ENCODE results near the gene PSMC3IP. TPM values are rescaled to one million over a fixed set of nuclear protein-coding genes. Genes with fewer than 3 reads are reported as not detected.

PSMC3IP gene
- polyA plus RNA-seq, 1 donor from 2014 or later, result 22.5 TPM

DNA sequence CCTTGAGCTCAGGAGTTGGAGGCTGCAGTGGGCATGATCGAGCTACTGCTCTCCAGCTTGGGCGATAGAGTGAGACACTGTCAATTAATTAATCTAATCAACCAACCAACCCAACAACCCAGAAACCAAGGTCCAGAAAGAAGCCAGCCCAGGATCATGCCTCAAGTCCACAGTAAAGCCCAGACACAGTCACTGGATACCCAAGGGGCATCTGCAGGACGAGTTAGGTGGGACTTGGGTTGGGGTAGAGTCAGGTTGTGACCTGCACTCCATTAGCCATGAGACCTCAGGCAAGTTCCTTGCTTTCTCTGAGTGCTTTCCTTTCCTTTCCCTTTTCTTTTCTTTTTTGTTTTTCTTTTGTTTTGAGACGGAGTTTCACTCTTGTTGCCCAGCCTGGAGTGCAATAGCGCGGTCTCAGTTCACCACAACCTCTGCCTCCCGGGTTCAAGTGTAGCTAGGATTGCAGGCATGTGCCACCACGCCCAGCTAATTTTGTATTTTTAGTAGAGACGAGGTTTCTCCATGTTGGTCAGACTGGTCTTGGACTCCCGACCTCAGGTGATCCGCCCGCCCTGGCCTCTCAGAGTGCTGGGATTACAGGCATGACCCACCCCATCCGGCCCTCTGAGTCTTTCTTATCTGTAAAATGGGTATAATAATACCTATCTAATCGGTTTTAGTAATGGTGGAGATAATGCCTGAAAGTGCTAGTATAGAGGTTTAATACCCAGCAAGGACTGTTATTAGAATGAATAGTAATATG is 28.4 kb downstream of the PSMC3IP start:
- Histone ChIP-seq H4K20me1 (ENCODE audit: insufficient read depth) (no peaks in the 10 kb centered on the region), H2AFZ (ENCODE audit: low read depth, low read length) (no peak overlapping the region), H3K27ac (ENCODE audit: low read length) (no peak overlapping the region), H3K4me3 (ENCODE audit: low read length) (no peak overlapping the region), H3K9ac (ENCODE audit: low read length) (no peak overlapping the region), H3F3A (ENCODE audit: insufficient read depth, low read length, poor library complexity, severe bottlenecking) (no peaks in the 10 kb centered on the region), H3K79me2 (replicated peaks; ENCODE audit: insufficient read depth, low read length) (no peaks in the 10 kb centered on the region), H3K36me3 (ENCODE audit: insufficient read depth, low read length) (no peaks in the 10 kb centered on the region), H3K9me2 (ENCODE audit: insufficient read depth, low read length) (no peaks in the 10 kb centered on the region), H3K27me3 (ENCODE audit: insufficient read depth, low read depth, low read length) (no peaks in the 10 kb centered on the region), H3K9me3 (ENCODE audit: low read length) (no peaks in the 10 kb centered on the region), H3K4me2 (ENCODE audit: low read length) (no peak overlapping the region)
- no peak for TF ChIP-seq EP300 (conservative IDR thresholded peaks at IDR 0.05; ENCODE audit: poor library complexity, severe bottlenecking)
- TF ChIP-seq SMC3 (conservative IDR thresholded peaks at IDR 0.05; ENCODE audit: poor library complexity), result no peak
- TF ChIP-seq, protein P1, sequence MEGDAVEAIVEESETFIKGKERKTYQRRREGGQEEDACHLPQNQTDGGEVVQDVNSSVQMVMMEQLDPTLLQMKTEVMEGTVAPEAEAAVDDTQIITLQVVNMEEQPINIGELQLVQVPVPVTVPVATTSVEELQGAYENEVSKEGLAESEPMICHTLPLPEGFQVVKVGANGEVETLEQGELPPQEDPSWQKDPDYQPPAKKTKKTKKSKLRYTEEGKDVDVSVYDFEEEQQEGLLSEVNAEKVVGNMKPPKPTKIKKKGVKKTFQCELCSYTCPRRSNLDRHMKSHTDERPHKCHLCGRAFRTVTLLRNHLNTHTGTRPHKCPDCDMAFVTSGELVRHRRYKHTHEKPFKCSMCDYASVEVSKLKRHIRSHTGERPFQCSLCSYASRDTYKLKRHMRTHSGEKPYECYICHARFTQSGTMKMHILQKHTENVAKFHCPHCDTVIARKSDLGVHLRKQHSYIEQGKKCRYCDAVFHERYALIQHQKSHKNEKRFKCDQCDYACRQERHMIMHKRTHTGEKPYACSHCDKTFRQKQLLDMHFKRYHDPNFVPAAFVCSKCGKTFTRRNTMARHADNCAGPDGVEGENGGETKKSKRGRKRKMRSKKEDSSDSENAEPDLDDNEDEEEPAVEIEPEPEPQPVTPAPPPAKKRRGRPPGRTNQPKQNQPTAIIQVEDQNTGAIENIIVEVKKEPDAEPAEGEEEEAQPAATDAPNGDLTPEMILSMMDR (IDR thresholded peaks at IDR 0.05; ENCODE audit: poor library complexity, severe bottlenecking), result no peak
- TF ChIP-seq EZH2 (IDR thresholded peaks at IDR 0.05; ENCODE audit: borderline replicate concordance, insufficient read depth, low read length, poor library complexity, severe bottlenecking), result no peak
- TF ChIP-seq, protein P2, sequence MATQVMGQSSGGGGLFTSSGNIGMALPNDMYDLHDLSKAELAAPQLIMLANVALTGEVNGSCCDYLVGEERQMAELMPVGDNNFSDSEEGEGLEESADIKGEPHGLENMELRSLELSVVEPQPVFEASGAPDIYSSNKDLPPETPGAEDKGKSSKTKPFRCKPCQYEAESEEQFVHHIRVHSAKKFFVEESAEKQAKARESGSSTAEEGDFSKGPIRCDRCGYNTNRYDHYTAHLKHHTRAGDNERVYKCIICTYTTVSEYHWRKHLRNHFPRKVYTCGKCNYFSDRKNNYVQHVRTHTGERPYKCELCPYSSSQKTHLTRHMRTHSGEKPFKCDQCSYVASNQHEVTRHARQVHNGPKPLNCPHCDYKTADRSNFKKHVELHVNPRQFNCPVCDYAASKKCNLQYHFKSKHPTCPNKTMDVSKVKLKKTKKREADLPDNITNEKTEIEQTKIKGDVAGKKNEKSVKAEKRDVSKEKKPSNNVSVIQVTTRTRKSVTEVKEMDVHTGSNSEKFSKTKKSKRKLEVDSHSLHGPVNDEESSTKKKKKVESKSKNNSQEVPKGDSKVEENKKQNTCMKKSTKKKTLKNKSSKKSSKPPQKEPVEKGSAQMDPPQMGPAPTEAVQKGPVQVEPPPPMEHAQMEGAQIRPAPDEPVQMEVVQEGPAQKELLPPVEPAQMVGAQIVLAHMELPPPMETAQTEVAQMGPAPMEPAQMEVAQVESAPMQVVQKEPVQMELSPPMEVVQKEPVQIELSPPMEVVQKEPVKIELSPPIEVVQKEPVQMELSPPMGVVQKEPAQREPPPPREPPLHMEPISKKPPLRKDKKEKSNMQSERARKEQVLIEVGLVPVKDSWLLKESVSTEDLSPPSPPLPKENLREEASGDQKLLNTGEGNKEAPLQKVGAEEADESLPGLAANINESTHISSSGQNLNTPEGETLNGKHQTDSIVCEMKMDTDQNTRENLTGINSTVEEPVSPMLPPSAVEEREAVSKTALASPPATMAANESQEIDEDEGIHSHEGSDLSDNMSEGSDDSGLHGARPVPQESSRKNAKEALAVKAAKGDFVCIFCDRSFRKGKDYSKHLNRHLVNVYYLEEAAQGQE (IDR thresholded peaks at IDR 0.05; ENCODE audit: borderline replicate concordance), result no peak
- no peak for TF ChIP-seq TAF1 (IDR thresholded peaks at IDR 0.05; ENCODE audit: low read depth)
- TF ChIP-seq MXI1 (conservative IDR thresholded peaks at IDR 0.05; ENCODE audit: poor library complexity, severe bottlenecking), result no peak
- TF ChIP-seq RAD21 (conservative IDR thresholded peaks at IDR 0.05), result no peak
- TF ChIP-seq POLR2AphosphoS5 (IDR thresholded peaks at IDR 0.05), result no peak

DNA sequence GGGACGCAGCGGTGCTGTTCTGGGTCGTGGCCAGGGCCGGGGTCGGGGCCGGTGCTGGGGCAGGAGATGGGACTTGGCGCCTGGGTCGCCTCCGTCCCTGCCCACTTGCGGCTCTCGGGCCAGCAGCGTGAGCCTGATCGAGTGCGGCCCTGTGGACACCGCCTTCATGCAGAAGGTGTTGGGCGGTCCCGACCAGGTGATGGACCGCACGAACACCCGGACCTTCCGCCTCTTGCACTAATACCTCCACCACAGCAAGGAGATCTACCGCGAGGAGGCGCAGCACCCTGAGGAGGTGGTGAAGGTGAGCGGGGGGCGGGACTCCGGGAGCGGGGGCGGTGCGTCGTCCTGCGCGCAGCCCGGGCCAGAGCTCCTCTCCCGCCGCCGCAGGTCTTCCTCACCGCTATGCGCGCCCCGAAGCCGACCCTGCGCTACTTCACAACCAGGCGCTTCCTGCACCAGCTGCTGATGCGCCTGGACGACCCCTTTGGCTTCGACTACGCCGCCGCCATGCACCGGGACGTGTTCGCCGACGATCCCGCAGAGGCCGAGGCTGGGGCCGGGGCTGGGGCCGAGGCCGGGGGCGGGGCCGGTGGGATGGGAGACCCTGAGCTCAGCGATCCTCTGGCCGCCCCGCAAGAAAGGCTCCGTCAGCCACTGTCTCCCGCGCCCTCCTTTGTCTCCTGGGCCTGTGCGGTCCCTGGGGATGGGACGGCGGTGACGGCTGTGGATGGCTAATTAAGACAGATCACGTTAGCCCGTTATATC is 29.3 kb downstream of the PSMC3IP start:
- no peaks in the 10 kb centered on the region for H3K27me3 ChIP-seq (ENCODE audit: insufficient read depth, low read depth, low read length)
- no peaks in the 10 kb centered on the region for H4K20me1 ChIP-seq (ENCODE audit: insufficient read depth)
- H3K9me3 ChIP-seq (ENCODE audit: low read length), result no peaks in the 10 kb centered on the region
- H3K36me3 ChIP-seq (ENCODE audit: insufficient read depth, low read length), result no peaks in the 10 kb centered on the region
- H3F3A ChIP-seq (ENCODE audit: insufficient read depth, low read length, poor library complexity, severe bottlenecking), result no peaks in the 10 kb centered on the region
- H2AFZ ChIP-seq (ENCODE audit: low read depth, low read length), result no peak overlapping the region
- no peak overlapping the region for H3K4me2 ChIP-seq (ENCODE audit: low read length)
- H3K27ac ChIP-seq (ENCODE audit: low read length), result no peak overlapping the region
- TF ChIP-seq POLR2AphosphoS5 (IDR thresholded peaks at IDR 0.05) (no peak), MXI1 (conservative IDR thresholded peaks at IDR 0.05; ENCODE audit: poor library complexity, severe bottlenecking) (no peak), SMC3 (conservative IDR thresholded peaks at IDR 0.05; ENCODE audit: poor library complexity) (no peak)
- peak overlapping the region; percentile 50 for H3K4me3 ChIP-seq (ENCODE audit: low read length)
- H3K9ac ChIP-seq (ENCODE audit: low read length), result no peak overlapping the region
- H3K79me2 ChIP-seq (replicated peaks; ENCODE audit: insufficient read depth, low read length), result no peaks in the 10 kb centered on the region
- H3K9me2 ChIP-seq (ENCODE audit: insufficient read depth, low read length), result no peaks in the 10 kb centered on the region
